ENCODE results near the gene ZBTB12.

The ZBTB12 gene

DNA sequence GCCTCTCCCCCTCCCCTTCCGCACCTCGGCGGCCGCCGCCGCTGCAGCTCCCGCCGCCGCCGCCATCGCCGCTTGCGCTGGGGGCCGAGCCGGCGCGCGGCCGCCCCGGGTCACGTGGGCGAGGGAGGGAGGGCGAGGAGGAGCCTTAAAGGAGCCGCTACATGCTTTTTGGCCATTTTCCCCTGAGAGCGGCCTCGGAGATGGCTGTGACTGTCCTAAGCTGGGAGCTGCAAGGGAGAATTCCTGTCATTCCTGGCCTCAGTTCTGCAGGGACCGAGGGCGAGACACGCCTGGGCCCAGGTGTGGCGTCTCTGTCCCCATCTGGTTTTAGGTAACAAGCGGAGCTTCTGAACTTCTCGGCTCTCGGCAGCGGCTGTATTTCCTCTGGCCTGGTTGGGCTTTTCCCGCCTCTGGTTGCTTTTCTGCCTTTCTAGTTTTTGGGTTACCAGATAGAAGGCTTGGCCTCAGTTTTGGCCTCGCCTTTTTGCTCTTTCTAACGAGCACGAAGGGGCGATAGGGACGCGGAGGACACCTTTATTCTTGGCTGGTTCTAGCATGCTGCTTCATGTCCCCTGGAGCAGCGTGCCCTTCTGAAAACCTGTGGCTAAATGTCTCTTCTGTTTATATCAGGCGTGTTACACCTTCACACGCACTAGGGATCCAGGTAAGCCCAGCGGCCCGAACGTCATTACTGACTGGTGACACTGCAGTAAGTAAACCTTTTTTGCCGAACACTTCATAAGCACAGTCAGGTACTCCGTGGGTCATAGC, 4.1 kb downstream of the ZBTB12 start, which contains the start of gene EHMT2:
EHMT2 (minus strand) TSS at position 87 of the 771 bp plus-strand sequence; CDS start at position 66, 21 bp downstream.
- peaks cover 26% of the 10 kb centered on the region for H3K4me1 ChIP-seq (ENCODE audit: low read length)

DNA sequence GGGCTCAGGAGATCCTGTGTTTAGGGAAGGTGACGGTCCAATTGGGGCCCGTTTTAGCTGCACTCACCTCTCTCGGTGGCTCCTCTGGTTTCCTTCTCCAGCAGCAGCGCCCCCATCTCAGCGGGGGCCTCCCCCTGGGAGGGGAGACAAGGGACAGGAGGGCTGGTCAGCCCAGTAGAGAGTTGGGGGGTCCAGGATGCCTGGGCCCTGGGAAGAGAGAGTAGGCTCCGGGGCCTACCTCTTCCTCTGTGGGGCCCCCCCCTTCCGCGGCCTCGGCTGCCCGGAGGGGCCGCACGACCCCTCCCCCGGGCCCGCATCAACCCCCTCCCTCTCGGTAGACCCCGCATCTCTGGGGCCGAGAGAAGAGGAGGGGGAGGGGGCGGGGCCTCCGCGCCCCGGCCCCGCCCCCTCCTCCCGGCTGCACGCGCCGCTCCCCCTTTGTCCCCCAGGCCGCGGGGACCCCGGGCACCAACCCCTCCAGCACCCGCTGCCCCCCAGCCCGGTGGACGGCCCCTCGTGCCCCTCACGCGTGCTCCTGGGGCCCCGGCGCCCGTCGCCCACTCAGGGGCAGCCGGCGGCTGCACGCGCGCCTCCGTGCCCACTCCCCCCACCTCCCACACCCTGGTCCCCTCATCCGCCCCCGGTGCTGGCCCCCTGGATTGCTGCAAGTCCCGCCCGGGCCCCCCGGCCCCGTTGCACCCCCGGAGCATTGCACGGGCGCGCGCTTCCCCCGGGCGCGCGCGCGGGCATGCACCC, 4.9 kb downstream of the ZBTB12 start:
- H4K20me1 ChIP-seq (ENCODE audit: insufficient read depth, low read length) = peaks cover 3% of the 10 kb centered on the region; the same call in 1 of the 2 replicates
- H3K9me3 ChIP-seq (ENCODE audit: insufficient read depth, low read length) = no peaks in the 10 kb centered on the region
- H3K79me2 ChIP-seq (ENCODE audit: low read length) = peaks cover 23% of the 10 kb centered on the region
- H3K4me1 ChIP-seq (ENCODE audit: low read length) = peaks cover 23% of the 10 kb centered on the region
- H3K27me3 ChIP-seq (ENCODE audit: low read depth, low read length) = no peaks in the 10 kb centered on the region
- H3K4me3 ChIP-seq (ENCODE audit: low read length) = peak overlapping the region; percentile 99
- peak overlapping the region; percentile 80 for H3K9ac ChIP-seq (ENCODE audit: low read length)
- H2AFZ ChIP-seq (ENCODE audit: low read depth, low read length) = peak overlapping the region; percentile 31; the same call in 1 of the 2 replicates
- H3K27ac ChIP-seq (ENCODE audit: low read length) = peak overlapping the region; percentile 34
- peaks cover 6% of the 10 kb centered on the region for H3K36me3 ChIP-seq (replicated peaks; ENCODE audit: low read depth, low read length)
- H3K4me2 ChIP-seq (ENCODE audit: low read length) = peak overlapping the region; percentile 77
- TF ChIP-seq, protein P1, sequence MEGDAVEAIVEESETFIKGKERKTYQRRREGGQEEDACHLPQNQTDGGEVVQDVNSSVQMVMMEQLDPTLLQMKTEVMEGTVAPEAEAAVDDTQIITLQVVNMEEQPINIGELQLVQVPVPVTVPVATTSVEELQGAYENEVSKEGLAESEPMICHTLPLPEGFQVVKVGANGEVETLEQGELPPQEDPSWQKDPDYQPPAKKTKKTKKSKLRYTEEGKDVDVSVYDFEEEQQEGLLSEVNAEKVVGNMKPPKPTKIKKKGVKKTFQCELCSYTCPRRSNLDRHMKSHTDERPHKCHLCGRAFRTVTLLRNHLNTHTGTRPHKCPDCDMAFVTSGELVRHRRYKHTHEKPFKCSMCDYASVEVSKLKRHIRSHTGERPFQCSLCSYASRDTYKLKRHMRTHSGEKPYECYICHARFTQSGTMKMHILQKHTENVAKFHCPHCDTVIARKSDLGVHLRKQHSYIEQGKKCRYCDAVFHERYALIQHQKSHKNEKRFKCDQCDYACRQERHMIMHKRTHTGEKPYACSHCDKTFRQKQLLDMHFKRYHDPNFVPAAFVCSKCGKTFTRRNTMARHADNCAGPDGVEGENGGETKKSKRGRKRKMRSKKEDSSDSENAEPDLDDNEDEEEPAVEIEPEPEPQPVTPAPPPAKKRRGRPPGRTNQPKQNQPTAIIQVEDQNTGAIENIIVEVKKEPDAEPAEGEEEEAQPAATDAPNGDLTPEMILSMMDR (IDR thresholded peaks at IDR 0.05; ENCODE audit: low read depth, low read length) = no peak
- TF ChIP-seq EZH2phosphoT487 (IDR thresholded peaks at IDR 0.05; ENCODE audit: low read depth) = no peak

More for the DNA sequence above, 4.1 kb downstream of the ZBTB12 start, which contains the start of gene EHMT2:
- H3K4me2 ChIP-seq (ENCODE audit: low read length) = peak within 1 kb of the TSS; percentile 95
- H2AFZ ChIP-seq (ENCODE audit: low read depth, low read length) = peak within 1 kb of the TSS; percentile 47
- H3K79me2 ChIP-seq (ENCODE audit: low read length) = peaks cover 23% of the 10 kb centered on the region
- H3K9ac ChIP-seq (ENCODE audit: low read length) = peak within 1 kb of the TSS; percentile 90
- TF ChIP-seq, protein P1 (IDR thresholded peaks at IDR 0.05; ENCODE audit: low read depth, low read length) = no peak
- no peak for TF ChIP-seq EZH2phosphoT487 (IDR thresholded peaks at IDR 0.05; ENCODE audit: low read depth)
- peaks cover 3% of the 10 kb centered on the region; the same call in 1 of the 2 replicates for H4K20me1 ChIP-seq (ENCODE audit: insufficient read depth, low read length)
- H3K27ac ChIP-seq (ENCODE audit: low read length) = peak within 1 kb of the TSS; percentile 71
- H3K27me3 ChIP-seq (ENCODE audit: low read depth, low read length) = no peaks in the 10 kb centered on the region
- H3K4me3 ChIP-seq (ENCODE audit: low read length) = peak within 1 kb of the TSS; percentile 99
- peaks cover 3% of the 10 kb centered on the region for H3K36me3 ChIP-seq (replicated peaks; ENCODE audit: low read depth, low read length)
- no peaks in the 10 kb centered on the region for H3K9me3 ChIP-seq (ENCODE audit: insufficient read depth, low read length)

DNA sequence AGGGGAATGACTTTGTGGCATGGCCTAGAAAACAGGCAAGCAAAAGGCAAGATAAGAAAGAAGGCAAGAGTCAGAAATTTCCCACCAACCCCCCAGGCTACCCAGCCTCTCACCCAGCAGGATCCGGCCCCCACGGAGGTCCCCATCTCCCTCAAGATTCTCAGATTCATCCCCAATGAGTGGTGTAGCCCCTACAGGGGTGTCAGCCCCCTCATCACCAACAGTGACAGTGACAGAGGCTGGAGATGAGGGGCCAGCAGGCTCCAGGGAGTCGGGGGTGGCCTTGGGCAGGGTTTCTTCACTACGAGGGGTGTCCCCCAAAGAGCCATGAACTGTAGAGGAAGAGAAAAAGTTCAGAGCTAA, 5.4 kb downstream of the ZBTB12 start:
- Histone ChIP-seq H3K9me3 (ENCODE audit: insufficient read depth, low read length) (no peaks in the 10 kb centered on the region), H2AFZ (ENCODE audit: low read depth, low read length) (no peak overlapping the region), H3K36me3 (replicated peaks; ENCODE audit: low read depth, low read length) (peaks cover 6% of the 10 kb centered on the region), H3K27me3 (ENCODE audit: low read depth, low read length) (no peaks in the 10 kb centered on the region), H3K79me2 (ENCODE audit: low read length) (peaks cover 23% of the 10 kb centered on the region), H3K9ac (ENCODE audit: low read length) (peak overlapping the region; percentile 80), H4K20me1 (ENCODE audit: insufficient read depth, low read length) (peaks cover 3% of the 10 kb centered on the region; the same call in 1 of the 2 replicates), H3K4me2 (ENCODE audit: low read length) (peak overlapping the region; percentile 77), H3K4me1 (ENCODE audit: low read length) (peaks cover 23% of the 10 kb centered on the region), H3K4me3 (ENCODE audit: low read length) (peak overlapping the region; percentile 99), H3K27ac (ENCODE audit: low read length) (peak overlapping the region; percentile 34)
- no peak for TF ChIP-seq EZH2phosphoT487 (IDR thresholded peaks at IDR 0.05; ENCODE audit: low read depth)
- TF ChIP-seq, protein P1 (IDR thresholded peaks at IDR 0.05; ENCODE audit: low read depth, low read length) = no peak

DNA sequence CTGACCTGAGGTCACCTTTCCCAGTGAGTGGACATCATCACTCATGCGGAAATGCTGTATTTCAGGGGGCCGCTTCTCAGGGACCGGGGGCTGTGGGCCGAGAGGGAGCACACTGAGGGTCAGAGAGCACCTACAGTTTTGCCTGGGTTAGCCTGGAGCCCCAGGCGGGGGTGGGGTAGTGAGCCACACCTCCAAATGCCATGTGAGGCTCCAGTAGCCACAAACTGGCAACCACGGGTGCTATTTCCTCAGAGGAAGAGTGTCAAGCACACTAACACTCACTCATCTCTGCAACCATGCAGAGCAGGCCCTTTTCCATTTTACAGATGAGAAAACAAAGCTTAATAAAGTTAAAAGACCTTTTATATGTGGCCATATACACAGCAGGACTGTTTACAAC, 9.1 kb downstream of the ZBTB12 start:
- Histone ChIP-seq H3K27me3 (ENCODE audit: low read depth, low read length) (no peaks in the 10 kb centered on the region), H3K4me2 (ENCODE audit: low read length) (no peak overlapping the region), H4K20me1 (ENCODE audit: insufficient read depth, low read length) (no peaks in the 10 kb centered on the region), H3K27ac (ENCODE audit: low read length) (no peak overlapping the region), H3K9ac (ENCODE audit: low read length) (no peak overlapping the region), H3K79me2 (ENCODE audit: low read length) (peaks cover 14% of the 10 kb centered on the region), H3K4me1 (ENCODE audit: low read length) (peaks cover 4% of the 10 kb centered on the region; the same call in 1 of the 2 replicates), H2AFZ (ENCODE audit: low read depth, low read length) (no peak overlapping the region), H3K36me3 (replicated peaks; ENCODE audit: low read depth, low read length) (peaks cover 15% of the 10 kb centered on the region), H3K4me3 (ENCODE audit: low read length) (no peak overlapping the region), H3K9me3 (ENCODE audit: insufficient read depth, low read length) (no peaks in the 10 kb centered on the region)
- TF ChIP-seq, protein P1 (IDR thresholded peaks at IDR 0.05; ENCODE audit: low read depth, low read length) = no peak
- TF ChIP-seq EZH2phosphoT487 (IDR thresholded peaks at IDR 0.05; ENCODE audit: low read depth) = no peak

Data from OCI-LY3 (cell line).